ENCODE results near the gene ZFYVE1.

The ZFYVE1 gene

GRCh38 chr14:72921396-72921795 is 105.5 kb downstream of the ZFYVE1 start:
- Mint-ChIP-seq H3K9me3 (no peaks in the 10 kb centered on the region), H3K36me3 (no peaks in the 10 kb centered on the region), H3K4me1 (peaks cover 7% of the 10 kb centered on the region), H3K27me3 (peaks cover 6% of the 10 kb centered on the region), H3K27ac (no peak overlapping the region), H3K4me3 (no peak overlapping the region)

- H3K4me3 Mint-ChIP-seq = no peak overlapping the region
- no peaks in the 10 kb centered on the region for H3K9me3 Mint-ChIP-seq
- no peaks in the 10 kb centered on the region for H3K4me1 Mint-ChIP-seq
- H3K36me3 Mint-ChIP-seq = no peaks in the 10 kb centered on the region
- no peak overlapping the region for H3K27ac Mint-ChIP-seq
- H3K27me3 Mint-ChIP-seq = peaks cover 6% of the 10 kb centered on the region
Measured at GRCh38 chr14:72920008-72920407, 106.9 kb downstream of the ZFYVE1 start.

Measured in activated naive CD4-positive, alpha-beta T cell treated with anti-CD3 and anti-CD28 coated beads, Interleukin-2, amount 50 U/mL, for 24 hours (primary cell).